ENCODE data around the gene HSF5.

- TF ChIP-seq POLR2A (IDR thresholded peaks at IDR 0.05) = peak; percentile 16
- TF ChIP-seq, protein P1, sequence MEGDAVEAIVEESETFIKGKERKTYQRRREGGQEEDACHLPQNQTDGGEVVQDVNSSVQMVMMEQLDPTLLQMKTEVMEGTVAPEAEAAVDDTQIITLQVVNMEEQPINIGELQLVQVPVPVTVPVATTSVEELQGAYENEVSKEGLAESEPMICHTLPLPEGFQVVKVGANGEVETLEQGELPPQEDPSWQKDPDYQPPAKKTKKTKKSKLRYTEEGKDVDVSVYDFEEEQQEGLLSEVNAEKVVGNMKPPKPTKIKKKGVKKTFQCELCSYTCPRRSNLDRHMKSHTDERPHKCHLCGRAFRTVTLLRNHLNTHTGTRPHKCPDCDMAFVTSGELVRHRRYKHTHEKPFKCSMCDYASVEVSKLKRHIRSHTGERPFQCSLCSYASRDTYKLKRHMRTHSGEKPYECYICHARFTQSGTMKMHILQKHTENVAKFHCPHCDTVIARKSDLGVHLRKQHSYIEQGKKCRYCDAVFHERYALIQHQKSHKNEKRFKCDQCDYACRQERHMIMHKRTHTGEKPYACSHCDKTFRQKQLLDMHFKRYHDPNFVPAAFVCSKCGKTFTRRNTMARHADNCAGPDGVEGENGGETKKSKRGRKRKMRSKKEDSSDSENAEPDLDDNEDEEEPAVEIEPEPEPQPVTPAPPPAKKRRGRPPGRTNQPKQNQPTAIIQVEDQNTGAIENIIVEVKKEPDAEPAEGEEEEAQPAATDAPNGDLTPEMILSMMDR (IDR thresholded peaks at IDR 0.05) = no peak
These were observed 46.8 kb upstream of the HSF5 start for GRCh38 chr17:58534901-58535421.
